Endothelial cell of umbilical vein (primary cell): Measurements from ENCODE around the gene NRXN3. TPM values are rescaled to one million over a fixed set of nuclear protein-coding genes. Genes with fewer than 3 reads are reported as not detected.

ENCODE experiments used
- BruUV-seq: library from RNA; stranded (reverse); fragments of 400-500 nt; replicated peaks from 2 replicates; lab custom pipeline; 2021; lab: Mats Ljungman, UMichigan
- CTCF ChIA-PET: fragments of 300-600, 350-600 bp; sonication (Branson Sonifier 250); formaldehyde crosslinking; loops from one replicate; lab custom pipeline; 2021; ENCODE audit warnings: antibody characterized with exemption, inconsistent platforms; lab: Charles Lee
- POLR2A ChIA-PET: fragments of 300-600, 350-600 bp; sonication (Branson Sonifier 250); formaldehyde crosslinking; loops from one replicate; lab custom pipeline; 2021; ENCODE audit warnings: antibody characterized with exemption, inconsistent platforms; lab: Charles Lee
- DNase-seq: peaks from one replicate; pipeline ENCODE4 v3.0.0-alpha.2; 2011; ENCODE audit warnings: low read depth, low spot score
- FAIRE-seq: peaks from 2 replicates; lab custom pipeline; 2011; peaks lifted over from hg19 to GRCh38; lab: Jason Lieb, UNC
- H2AFZ ChIP-seq: 2 replicates; pipeline ENCODE4 v1.6.0; 2012; ENCODE audit warnings: low read depth, low read length, control low read depth, inconsistent platforms
- H3K27ac ChIP-seq: 2 replicates; pipeline ENCODE4 v1.5.1; 2011; ENCODE audit warnings: low read depth, mild to moderate bottlenecking, control low read depth, low read length, moderate library complexity; ENCODE audit not compliant: insufficient read depth
- H3K27me3 ChIP-seq, 2 experiments: 2 replicates each; pipeline versions ENCODE4 v1.6.0 to v1.6.1; 2011; ENCODE audit warnings: low read length in 2 of 2, mixed read lengths in 1 of 2; ENCODE audit not compliant: control insufficient read depth in 2 of 2, insufficient read depth in 2 of 2
- H3K36me3 ChIP-seq, 2 experiments: 2 replicates in 1 of 2; 3 replicates in 1 of 2; pipeline ENCODE4 v1.5.1; 2011; ENCODE audit warnings: low read length in 2 of 2, mild to moderate bottlenecking in 1 of 2, moderate library complexity in 1 of 2; ENCODE audit not compliant: control insufficient read depth in 2 of 2, insufficient read depth in 2 of 2; ENCODE audit errors: extremely low read depth in 1 of 2
- H3K4me1 ChIP-seq: 3 replicates; pipeline ENCODE4 v1.5.1; 2011; ENCODE audit warnings: mild to moderate bottlenecking, low read length; ENCODE audit not compliant: control insufficient read depth, insufficient read depth; ENCODE audit errors: extremely low read depth
- H3K4me2 ChIP-seq: 2 replicates; pipeline ENCODE4 v1.6.1; 2011; ENCODE audit warnings: low read length, control low read depth, mixed read lengths; ENCODE audit not compliant: insufficient read depth
- H3K4me3 ChIP-seq, 3 experiments: fragments of 200-600 bp in 1 of 3; sonication (generic), shearing (Covaris generic) in 1 of 3; replicated peaks in 1 of 3; 2 replicates each; pipeline ENCODE4 v1.5.1; 2011 to 2016; ENCODE audit warnings: control low read depth in 3 of 3, low read length in 3 of 3, mild to moderate bottlenecking in 2 of 3, inconsistent platforms in 1 of 3, low read depth in 1 of 3, moderate library complexity in 1 of 3; ENCODE audit not compliant: insufficient read depth in 1 of 3
- H3K79me2 ChIP-seq: 2 replicates; pipeline ENCODE4 v1.6.0; 2012; ENCODE audit warnings: low read length, inconsistent platforms; ENCODE audit not compliant: control insufficient read depth, insufficient read depth
- H3K9ac ChIP-seq: replicated peaks from 2 replicates; pipeline ENCODE3; 2011; ENCODE audit warnings: low read length, control low read depth; ENCODE audit not compliant: insufficient read depth; ENCODE audit errors: extremely low read depth
- H3K9me1 ChIP-seq: replicated peaks from 3 replicates; pipeline ENCODE4 v1.6.0; 2011; ENCODE audit warnings: mild to moderate bottlenecking, low read length; ENCODE audit not compliant: control insufficient read depth, insufficient read depth; ENCODE audit errors: extremely low read depth
- H3K9me3 ChIP-seq: replicated peaks from 2 replicates; pipeline ENCODE4 v1.5.1; 2012; ENCODE audit warnings: low read length, inconsistent platforms; ENCODE audit not compliant: control insufficient read depth, insufficient read depth
- H4K20me1 ChIP-seq: replicated peaks from 2 replicates; pipeline ENCODE3; 2011; ENCODE audit warnings: mild to moderate bottlenecking, low read length; ENCODE audit not compliant: control insufficient read depth, insufficient read depth; ENCODE audit errors: extremely low read depth
- CTCF ChIP-seq, 2 donors: IDR thresholded peaks; 1 replicate in 1 of 2; 2 replicates in 1 of 2; pipeline ENCODE4 v1.5.1; 2011; ENCODE audit warnings: low read length in 2 of 2, mild to moderate bottlenecking in 2 of 2, moderate library complexity in 2 of 2, control low read depth in 1 of 2, inconsistent platforms in 1 of 2, low read depth in 1 of 2; ENCODE audit not compliant: insufficient read depth in 1 of 2; ENCODE audit errors: extremely low read depth in 1 of 2
- EZH2 ChIP-seq: IDR thresholded peaks from 2 replicates; pipeline ENCODE4 v1.6.1; 2012; ENCODE audit warnings: borderline replicate concordance, low read depth, mild to moderate bottlenecking, moderate library complexity, low read length, inconsistent platforms; ENCODE audit not compliant: severe bottlenecking
- FOS ChIP-seq: IDR thresholded peaks from 2 replicates; pipeline ENCODE4 v1.6.1; 2011; ENCODE audit warnings: mild to moderate bottlenecking, low read length, moderate library complexity, borderline replicate concordance; ENCODE audit not compliant: insufficient read depth
- JUN ChIP-seq: IDR thresholded peaks from 2 replicates; pipeline ENCODE4 v1.6.1; 2011; ENCODE audit warnings: borderline replicate concordance, low read depth; ENCODE audit not compliant: insufficient read length, insufficient read depth
- POLR2AphosphoS5 ChIP-seq: IDR thresholded peaks from 2 replicates; pipeline ENCODE4 v1.6.1; 2012; ENCODE audit warnings: low read depth, mild to moderate bottlenecking, control low read depth, low read length, moderate library complexity; ENCODE audit not compliant: insufficient read depth
- dilution Hi-C: fragments of 300-500 bp; cut with MboI; formaldehyde crosslinking; loops from one replicate; pipeline ENCODE4 v1.15.0; 2019; ENCODE audit warnings: low sequenced_read_pairs; ENCODE audit not compliant: extremely low pct_ligation_motif_present
- intact Hi-C: fragments of 100-400 bp; cut with micrococcal nuclease; formaldehyde crosslinking; loops from one replicate; pipeline ENCODE4 v1.10.0; 2022
- polyA plus RNA-seq, 4 experiments: library from polyadenylated mRNA; depleted of rRNA in 3 of 4; stranded (reverse) in 3 of 4; unstranded in 1 of 4; fragments of >200 nt; gene quantifications; 2 replicates each; pipeline versions ENCODE4 v1.2.1 to v1.2.3, GENCODE V29; 2011 to 2012; ENCODE audit warnings: missing spikeins in 1 of 4
- total RNA-seq: library from RNA; stranded (reverse); gene quantifications from 2 replicates; pipeline ENCODE4 v1.2.3, GENCODE V29; 2021

Gene NRXN3
- total and polyA plus RNA-seq, 2 donors (not counting 3 experiments of a cell fraction or from before 2014, with no cell fraction given): 0.72 to 4.2 TPM

- FAIRE-seq: no peak
- BruUV-seq: no TSS peak
These were observed 14.0 kb downstream of the NRXN3 start for GRCh38 chr14:78184157-78184556.

More at GRCh38 chr14:78184157-78184556, 14.0 kb downstream of the NRXN3 start:
- no peak overlapping the region for H3K4me3 ChIP-seq
- H3K9me3 ChIP-seq: no peaks in the 10 kb centered on the region
- ChIA-PET POLR2A (no interaction called here), CTCF (no interaction called here)
- H3K9ac ChIP-seq: no peak overlapping the region
- no peaks in the 10 kb centered on the region for H3K4me1 ChIP-seq
- H3K9me1 ChIP-seq: no peaks in the 10 kb centered on the region
- intact Hi-C loops: no loop called here
- H3K27me3 ChIP-seq: no peaks in the 10 kb centered on the region
- H2AFZ ChIP-seq: no peak overlapping the region
- no peak for TF ChIP-seq FOS
- TF ChIP-seq JUN: no peak
- no peak for TF ChIP-seq CTCF (IDR thresholded peaks at IDR 0.05; ENCODE audit: extremely low read depth in 1 of 2, insufficient read depth in 1 of 2, low read depth in 1 of 2, low read length in 2 of 2)
- no peak for TF ChIP-seq POLR2AphosphoS5
- TF ChIP-seq EZH2: no peak
- dilution Hi-C loops: no loop called here
- H3K27ac ChIP-seq: no peak overlapping the region
- DNase-seq: no peak
- no peaks in the 10 kb centered on the region for H3K79me2 ChIP-seq
- no peak overlapping the region for H3K4me2 ChIP-seq
- H3K36me3 ChIP-seq: no peaks in the 10 kb centered on the region
- H4K20me1 ChIP-seq: no peaks in the 10 kb centered on the region
